Myocyte (in vitro differentiated cells): ENCODE data around the gene DAGLA. TPM values are rescaled to one million over a fixed set of nuclear protein-coding genes. Genes with fewer than 3 reads are reported as not detected.

Source experiments
- DNase-seq: peaks from one replicate; pipeline ENCODE4 v3.0.0-alpha.2; 2012; ENCODE audit warnings: low read depth
- total RNA-seq: library from RNA; depleted of rRNA; stranded (reverse); fragments of >200 nt; gene quantifications from 2 replicates; pipeline ENCODE4 v1.2.3, GENCODE V29; 2014

DAGLA gene
- total RNA-seq, 1 donor from 2014 or later, result 2.9 TPM

DNA sequence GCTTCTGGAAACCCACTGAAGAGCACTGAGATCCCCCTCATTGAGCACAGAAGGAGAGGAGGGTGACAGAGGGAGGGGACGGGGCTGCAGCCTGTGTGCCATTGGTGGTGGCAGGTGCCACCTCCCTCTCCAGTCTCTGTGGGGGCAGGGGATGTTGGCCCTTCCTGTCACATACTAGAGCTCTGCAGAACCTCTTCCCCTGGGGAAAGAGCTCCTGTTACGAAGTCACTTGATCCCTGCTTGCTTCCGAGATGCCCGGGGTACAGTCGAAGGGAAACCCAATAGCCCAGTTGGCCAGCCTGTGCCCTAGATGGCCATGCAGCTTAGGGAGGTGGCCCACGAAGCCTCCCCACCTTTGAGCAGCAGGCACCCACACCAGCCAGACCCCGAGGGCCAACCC lies 29.4 kb downstream of the DAGLA start:
- DNase-seq, result peak; percentile 70

DNA sequence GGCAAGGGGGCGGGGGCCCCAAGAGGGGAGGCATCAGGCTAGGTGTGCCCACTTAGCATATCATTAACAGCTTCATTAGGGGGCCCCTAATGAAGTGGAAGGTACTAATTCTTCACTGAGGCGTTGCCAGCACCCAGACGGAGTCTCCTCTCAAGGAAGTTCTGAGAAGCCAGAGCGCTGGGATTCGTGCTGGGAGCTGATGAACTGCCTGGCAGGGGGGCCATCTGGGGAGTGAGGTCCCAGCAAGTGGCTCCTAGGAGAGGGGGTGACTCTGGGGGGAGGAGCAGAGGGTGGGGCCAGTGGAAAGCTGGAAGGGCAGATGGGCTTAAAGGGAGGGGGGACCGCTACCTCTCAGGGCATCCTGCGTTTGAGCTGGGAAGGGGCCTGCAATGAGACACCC lies 29.8 kb downstream of the DAGLA start:
- no peak for DNase-seq

DNA sequence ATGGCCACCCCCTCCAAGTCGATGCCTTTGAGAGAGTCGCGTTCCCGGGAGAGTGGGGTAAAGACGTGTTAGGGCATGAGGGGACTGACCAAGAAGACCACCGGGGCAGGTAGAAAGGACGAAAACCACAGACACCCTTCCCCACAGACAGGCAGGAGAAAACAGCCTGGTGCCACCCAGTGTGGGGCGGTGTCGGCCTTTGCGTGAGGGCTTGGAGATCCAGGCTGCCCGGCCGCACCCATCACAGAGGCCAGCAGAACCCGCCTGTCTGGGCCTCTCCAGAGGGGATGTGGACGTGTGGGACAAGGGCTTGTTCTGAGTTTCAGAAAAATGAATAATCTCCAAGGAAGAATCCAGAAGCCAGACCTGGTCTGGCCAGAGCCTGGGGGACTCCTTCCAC lies 30.8 kb downstream of the DAGLA start:
- no peak for DNase-seq

DNA sequence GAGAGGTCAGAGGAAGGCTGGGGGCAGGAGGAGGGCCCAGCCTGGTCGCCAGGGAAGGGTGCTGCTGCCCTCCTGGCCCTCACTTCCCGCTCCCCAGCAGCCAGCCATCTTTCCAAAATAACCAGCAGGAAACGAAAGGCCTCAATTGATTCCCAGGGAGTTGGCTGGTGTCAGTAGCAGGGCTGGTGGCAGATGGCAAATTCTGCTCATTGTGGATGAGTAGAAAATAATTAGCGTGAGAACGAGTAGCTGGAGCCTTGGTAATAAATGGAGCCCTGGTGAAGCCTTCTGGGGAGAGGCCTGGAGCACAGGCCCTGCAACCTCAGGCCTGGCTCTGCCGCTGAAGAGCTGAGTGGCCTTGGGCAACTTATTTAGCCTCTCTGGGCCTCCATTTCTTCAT lies 31.3 kb downstream of the DAGLA start:
- DNase-seq, result no peak

DNA sequence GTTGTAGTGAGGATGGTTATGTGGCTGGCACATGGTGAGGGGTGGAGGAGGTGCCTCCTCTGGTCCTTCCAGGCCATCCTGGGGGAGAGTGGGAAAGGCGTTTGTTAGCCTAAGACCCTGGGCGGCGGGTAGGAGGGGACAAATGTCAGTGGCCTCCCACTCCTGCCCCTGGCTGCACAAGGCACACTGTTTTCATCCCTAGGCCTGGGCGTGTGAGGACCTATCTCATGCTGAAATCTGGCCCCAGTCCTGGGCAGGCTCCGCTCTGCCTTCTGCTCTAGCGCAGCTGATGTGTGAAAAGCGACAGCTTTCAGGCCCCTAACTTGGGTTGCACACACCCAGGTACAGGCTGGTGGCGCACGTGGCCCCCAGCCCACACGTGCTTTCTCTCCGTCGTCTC lies 32.1 kb downstream of the DAGLA start:
- DNase-seq, result no peak

DNA sequence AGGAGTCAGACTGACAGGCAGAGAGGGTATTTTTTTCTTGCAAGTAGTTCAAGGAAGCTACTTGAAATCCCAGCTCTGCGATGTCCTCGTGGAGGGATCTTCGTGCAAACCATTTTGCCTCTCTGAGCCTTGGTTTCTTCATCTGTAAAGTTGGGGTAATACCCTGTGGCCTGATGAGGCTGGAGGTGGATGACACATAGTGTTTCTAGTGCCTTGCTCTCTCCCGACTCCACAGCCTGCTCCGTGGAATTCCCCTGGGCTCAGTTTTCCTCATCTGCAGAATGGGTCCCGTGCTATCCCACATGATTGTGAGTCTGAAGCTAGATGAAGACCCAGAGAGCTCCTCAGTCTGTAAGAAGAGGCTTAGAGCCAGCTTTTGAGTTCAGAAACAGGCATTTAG lies 32.7 kb downstream of the DAGLA start:
- DNase-seq, result no peak

DNA sequence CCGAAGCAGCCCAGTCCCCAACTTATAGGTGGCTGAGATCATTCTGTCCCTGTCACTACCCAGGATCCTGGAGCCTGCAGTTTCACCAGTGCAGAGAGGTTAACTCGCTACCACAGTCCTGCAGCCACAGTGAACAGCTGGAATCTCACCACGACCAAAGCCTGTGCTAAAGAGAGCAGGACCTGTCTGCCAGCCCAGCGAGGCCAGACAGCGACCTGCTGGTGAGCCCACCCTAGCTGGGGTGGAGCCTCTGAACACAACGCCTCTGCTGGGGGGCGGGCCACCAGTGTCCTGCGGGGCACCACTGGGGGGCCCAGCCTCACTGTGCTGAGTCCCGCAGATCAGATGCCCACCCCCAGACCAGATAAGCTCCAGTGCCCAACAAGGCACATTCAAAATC lies 33.3 kb downstream of the DAGLA start:
- peak; percentile 76 for DNase-seq

DNA sequence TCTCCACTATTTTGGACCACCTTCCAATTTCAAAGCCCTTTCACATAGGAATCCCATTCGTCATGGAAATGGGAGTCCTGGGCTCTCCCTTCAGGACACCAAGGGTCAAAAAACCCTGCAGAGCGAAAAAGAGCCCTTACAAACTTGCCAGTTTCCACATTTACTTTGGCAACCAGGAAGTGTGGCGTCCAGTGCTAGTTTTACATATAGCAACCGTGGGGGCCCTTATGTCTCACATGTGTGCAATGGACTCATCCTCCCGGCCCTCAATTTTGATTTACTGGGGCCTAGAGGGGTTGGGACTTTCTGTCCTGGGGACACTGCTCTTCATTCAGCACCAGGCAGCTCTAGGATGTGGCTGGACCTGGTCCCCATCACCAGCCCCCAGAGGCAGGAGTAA lies 33.7 kb downstream of the DAGLA start:
- no peak for DNase-seq

DNA sequence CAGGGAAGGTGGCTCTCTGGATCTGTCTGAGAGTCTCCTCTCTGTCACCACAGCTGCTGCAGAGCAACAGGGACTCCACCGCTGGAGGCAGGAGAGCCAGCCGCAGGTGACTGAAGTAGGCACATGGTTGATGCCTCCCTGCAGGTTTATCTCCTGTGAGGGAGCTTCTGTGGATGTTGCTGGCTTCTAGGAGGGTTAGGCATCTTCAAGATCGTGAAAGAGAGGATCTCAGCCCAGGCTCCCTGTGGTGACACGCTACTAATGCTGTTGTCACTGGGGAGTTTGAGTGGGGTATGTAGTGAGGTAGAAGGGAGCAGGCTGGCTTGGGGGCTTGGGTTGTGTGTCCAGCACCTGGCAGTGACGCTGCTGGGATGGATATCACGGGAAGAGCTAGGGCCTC lies 34.1 kb downstream of the DAGLA start:
- DNase-seq, result no peak

DNA sequence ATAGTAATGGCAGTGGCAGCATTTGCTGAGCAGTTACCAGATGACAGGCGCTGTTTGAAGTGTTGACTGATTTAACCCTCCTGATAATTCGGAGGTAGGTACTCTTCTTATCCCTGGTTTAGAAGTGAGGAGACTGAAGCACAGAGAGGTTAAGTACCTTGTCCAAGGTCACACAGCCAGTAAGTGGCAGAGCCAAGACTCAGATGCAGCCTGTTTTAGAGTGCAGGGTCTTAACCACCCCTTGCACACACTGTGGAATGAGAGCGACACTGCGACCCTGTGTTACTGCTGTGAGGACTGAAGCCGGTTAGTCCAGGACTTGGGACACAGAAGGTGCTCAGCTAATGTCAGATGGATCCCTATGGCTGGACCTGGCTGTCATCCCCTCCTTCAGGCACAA lies 34.7 kb downstream of the DAGLA start:
- DNase-seq, result no peak

DNA sequence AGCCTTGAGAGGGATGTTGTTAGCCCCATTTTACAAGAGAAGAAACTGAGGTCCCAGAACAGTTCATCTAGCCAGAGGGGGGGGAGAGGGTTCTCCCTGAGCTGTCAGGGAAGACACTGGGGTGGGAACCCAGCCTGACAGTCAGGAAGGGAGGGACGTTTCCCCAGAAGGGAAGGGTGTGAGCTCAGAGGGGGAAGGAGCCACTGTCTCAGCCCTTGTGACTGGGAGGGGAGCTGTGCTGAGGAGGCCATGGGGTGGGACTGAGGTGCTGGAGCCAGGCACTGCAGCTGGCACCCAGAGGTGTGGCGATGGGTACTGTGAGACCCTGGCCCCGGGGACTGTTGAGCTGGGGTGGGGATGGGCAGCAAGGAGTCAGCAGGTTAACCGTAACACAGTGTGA lies 35.7 kb downstream of the DAGLA start:
- DNase-seq, result no peak

DNA sequence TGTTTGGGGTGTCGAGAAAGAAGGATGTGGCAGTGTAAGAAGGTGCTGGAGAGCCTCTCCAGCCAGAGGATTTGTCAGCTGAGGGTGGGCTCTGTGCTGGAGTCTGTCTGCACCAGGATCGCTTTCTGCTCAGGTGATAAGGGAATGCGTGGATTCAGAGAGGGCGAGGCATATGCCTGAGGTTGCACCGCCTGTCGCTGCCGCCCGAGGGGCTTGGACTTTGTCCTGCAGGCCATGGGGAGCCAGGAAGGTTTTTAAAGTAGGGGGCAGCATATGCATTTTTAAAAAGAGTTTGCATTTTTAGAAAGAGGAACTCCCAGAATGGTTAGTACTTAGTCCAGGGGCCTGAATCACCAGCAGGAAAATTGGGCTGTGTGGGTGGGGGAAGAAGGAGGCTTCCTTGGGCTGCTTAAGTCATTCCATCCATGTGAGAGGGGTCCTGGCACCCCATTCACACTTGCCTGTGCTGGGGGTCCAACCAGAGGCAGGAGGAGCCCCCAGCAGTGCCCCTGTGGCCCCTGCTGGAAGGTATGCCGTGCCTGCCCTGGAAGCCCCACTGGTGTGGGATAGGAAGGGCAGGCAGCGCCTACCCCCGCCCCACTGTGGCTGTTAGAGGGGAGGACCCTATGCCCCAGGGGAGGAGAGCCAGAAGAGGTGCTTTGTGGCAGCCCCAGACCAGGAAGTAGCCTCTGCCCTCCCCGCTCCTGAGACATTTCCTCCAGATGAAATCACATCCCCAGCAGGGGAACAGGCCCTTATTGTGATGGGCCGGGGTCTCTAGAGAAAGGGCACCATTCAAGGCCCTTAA lies 36.5 kb downstream of the DAGLA start:
- DNase-seq, result no peak

DNA sequence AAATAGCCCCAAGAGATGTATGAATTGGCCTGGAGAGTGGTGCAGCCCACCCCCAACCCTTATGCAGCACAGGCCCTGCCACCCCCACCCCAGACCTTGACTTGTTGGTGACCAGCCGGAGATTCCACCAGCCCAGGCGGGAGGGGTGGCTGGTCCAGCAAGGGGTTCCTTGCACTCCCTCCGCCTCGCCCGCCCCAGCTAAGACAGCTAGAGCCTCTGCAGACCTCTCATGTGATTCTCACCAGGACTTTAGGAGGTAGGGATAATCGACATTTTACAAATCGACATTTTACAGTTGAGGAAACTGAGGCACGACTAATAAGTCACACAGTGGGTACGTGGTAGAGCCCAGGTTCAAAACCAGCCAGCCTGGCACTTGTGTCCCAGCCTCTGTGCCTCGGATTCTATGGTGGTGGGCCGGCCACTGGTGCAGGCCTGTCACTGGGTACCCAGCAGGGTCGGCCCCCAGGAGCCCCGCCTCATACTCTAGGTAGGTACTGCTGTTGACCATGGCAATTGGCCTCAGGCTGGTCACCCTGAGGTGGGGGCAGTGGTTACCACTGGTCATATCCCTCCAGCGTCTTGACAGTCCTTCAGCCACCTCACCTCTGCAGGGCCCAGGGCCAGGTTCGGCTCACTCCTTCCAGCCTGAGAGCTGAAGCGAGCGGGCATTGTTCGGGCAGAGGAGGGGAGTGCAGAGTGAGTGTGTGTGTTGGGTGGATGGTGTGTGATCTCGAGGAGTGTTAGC lies 37.3 kb downstream of the DAGLA start:
- DNase-seq, result no peak

DNA sequence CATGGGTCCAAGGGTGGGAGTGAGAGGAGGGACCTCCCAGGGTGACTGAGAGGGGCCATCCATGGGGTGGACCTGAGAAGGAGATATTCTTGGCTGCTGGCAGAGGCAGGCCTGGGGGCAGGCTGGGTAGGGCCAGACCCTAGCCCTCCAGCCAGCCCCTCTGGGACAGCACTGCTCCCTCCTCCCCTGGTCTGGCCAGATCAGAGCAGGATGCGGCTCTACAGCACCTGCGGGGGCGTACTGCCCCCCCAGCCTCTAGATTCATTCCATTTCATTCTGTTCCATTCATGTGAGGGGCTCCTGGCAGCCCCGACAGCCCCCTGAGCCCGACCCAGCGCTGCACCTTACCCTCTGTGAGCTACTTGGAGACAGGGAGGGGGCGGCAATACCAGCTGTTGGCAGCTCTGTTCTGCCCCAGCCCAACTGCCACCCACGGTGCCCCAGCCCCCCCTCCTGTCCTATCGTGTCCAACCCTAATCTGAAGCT lies 37.9 kb downstream of the DAGLA start:
- no peak for DNase-seq

DNA sequence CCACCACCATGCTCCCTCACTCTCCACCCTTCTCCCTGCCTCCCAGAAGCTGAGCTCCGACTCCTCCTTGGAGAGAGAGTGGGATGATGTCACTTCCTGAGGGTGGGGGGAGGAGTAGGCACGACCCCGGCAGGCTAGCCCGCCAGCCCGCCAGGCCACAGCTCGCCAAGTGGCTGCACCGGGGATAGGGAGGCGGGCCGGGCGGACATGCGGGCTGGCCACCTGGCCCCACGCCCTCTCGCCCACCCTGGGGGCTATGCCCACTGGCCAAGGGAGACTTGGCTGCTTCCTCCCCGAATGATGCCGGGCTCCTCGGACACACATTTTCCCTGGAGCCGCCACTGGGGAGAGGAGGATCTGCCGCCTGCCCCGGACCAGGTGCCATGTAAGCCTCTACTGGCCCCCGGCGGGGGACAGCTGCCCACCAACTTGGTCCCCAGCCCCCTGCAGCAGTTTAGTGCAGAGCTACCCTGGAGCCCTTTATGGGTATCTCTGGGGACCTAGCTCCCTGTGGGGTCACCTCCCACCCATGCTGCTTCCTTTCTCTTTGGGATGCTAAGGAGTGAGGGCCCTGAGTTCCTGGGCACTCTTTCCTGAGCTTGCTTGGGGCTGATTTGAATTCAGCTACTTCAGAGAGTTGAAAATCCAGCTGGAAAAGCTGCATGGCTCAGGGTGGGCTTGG lies 38.6 kb downstream of the DAGLA start:
- DNase-seq, result no peak

DNA sequence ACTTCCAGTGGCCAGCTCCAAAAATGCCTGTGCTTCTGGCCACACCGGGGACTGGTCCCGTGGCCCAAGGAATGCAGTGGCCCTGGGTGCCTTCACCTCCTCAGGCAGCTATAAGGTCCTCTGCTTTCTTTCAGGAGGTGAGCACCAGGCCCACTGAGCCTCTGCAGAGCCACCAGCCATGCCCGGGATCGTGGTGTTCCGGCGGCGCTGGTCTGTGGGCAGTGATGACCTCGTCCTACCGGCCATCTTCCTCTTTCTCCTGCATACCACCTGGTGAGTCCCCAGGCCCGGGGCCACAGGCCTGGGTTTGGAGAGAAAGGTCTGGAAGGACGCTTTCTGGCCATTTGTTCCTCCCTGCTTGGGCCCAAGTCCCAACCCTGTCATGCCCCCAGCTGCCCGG lies 39.8 kb downstream of the DAGLA start:
- no peak for DNase-seq

DNA sequence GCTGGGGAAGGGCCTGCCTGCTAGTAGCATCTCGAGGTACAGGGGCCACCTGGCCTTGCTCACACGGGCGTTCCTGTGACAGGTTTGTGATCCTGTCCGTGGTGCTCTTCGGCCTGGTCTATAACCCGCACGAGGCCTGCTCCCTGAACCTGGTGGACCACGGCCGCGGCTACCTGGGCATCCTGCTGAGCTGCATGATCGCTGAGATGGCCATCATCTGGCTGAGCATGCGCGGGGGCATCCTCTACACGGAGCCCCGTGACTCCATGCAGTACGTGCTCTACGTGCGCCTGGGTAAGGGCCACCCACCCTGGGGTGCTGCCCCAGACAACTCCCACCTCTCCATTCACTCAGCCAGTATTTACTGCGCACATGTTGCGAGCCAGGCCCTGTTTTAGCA lies 40.4 kb downstream of the DAGLA start:
- no peak for DNase-seq

DNA sequence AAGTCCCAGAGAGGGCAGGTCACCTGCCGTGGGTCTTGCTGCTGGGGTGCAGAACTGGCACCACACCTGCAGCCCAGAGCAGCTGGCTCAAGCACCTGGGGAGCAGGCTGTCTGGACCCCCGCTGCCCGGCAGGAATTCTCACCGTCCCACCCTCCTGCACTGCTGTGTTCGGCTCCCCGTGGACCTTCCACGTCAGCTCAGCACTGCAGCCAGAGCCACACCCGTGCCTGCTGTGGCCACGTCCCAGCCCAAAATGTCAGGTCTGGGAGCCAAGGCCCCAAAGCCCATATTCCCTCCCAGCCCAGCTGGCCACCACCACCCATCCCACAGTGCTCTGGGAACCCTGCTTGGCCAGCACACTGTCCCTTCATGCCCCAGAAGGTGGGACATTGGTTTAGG lies 44.2 kb downstream of the DAGLA start:
- DNase-seq, result no peak

DNA sequence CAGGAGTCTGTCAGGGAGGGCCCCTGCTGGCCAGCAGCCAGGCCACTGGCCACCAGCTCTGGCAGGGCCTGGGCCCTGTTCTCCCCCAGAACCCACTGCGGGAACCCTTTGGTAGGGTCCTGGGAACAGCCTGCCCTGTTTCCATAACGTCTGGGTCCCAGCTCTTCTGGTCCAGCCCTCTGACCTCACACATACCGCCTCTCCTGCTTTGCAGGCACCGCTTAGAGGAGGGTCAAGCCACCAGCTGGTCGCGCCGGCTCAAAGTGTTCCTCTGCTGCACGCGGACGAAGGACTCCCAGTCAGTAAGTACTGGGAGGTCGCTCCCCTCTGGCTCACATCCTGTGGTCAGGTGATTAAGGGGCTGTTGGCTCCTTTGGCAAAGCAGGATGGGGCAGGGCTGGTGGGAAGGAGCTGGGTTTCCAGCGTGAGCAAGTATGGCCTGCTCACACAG lies 45.6 kb downstream of the DAGLA start:
- no peak for DNase-seq

DNA sequence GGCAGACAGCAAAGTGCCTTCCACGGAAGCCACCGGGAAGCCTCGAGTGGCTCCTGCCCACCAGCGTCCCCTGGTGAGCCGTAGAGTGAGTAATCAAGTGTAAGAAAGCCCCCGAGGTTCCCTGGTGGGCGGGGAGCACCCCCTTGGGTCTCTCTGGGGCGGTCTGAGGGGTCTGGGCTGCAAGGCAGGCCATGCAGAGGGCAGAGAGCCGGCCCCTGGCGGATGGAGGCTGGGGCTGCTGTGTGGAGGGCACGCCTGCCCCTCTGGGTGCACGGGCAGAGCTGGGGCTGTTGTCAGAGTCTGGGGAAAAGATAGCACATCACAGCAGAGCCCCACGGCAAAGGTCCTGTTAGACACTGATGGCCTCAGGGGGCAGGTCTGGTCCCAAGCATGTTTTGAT lies 46.6 kb downstream of the DAGLA start:
- DNase-seq, result no peak

DNA sequence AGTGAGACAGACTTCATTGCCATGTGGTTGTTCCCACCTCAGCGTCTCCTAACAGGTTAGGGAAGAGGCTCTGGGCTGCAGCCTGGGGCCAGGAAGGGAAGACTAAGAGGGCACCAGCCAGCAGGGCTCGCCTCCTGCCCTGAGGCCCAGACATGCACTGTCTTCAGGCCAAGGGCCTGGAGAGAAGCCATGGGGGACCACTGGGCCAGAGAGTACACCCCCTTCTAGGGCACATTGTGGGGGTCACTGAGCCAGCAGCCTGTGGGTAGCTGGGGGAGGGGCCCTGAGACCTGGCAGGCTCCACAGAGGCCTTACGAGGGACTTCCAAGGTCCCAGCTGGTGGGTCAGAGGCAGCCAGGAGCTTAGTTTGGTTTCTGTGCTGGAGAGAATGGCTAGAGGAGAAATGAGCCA lies 47.2 kb downstream of the DAGLA start:
- DNase-seq, result no peak
